ENCODE data around the gene UBA3.

DNA sequence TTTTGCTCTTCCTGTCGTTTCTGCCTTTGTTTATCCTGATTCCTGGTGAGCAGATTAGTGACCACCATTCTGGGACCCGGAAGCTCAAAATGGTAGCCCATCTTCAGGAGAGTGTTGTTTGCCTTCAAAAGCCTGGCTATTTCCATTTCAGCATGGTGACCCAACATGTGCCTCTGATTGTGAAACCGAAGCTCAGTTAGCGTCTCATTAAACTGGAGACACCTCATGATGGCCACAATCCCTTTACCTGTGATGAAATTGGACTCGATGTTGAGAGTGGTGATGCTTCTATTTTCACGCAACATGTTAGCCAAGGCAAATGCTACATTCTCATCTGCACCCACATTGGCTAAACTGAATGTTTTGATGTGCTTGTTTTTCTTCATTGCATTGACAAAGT is 39.0 kb upstream of the UBA3 start:
- TF ChIP-seq, protein P1, sequence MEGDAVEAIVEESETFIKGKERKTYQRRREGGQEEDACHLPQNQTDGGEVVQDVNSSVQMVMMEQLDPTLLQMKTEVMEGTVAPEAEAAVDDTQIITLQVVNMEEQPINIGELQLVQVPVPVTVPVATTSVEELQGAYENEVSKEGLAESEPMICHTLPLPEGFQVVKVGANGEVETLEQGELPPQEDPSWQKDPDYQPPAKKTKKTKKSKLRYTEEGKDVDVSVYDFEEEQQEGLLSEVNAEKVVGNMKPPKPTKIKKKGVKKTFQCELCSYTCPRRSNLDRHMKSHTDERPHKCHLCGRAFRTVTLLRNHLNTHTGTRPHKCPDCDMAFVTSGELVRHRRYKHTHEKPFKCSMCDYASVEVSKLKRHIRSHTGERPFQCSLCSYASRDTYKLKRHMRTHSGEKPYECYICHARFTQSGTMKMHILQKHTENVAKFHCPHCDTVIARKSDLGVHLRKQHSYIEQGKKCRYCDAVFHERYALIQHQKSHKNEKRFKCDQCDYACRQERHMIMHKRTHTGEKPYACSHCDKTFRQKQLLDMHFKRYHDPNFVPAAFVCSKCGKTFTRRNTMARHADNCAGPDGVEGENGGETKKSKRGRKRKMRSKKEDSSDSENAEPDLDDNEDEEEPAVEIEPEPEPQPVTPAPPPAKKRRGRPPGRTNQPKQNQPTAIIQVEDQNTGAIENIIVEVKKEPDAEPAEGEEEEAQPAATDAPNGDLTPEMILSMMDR (IDR thresholded peaks at IDR 0.05), result no peak
- TF ChIP-seq, protein P2, sequence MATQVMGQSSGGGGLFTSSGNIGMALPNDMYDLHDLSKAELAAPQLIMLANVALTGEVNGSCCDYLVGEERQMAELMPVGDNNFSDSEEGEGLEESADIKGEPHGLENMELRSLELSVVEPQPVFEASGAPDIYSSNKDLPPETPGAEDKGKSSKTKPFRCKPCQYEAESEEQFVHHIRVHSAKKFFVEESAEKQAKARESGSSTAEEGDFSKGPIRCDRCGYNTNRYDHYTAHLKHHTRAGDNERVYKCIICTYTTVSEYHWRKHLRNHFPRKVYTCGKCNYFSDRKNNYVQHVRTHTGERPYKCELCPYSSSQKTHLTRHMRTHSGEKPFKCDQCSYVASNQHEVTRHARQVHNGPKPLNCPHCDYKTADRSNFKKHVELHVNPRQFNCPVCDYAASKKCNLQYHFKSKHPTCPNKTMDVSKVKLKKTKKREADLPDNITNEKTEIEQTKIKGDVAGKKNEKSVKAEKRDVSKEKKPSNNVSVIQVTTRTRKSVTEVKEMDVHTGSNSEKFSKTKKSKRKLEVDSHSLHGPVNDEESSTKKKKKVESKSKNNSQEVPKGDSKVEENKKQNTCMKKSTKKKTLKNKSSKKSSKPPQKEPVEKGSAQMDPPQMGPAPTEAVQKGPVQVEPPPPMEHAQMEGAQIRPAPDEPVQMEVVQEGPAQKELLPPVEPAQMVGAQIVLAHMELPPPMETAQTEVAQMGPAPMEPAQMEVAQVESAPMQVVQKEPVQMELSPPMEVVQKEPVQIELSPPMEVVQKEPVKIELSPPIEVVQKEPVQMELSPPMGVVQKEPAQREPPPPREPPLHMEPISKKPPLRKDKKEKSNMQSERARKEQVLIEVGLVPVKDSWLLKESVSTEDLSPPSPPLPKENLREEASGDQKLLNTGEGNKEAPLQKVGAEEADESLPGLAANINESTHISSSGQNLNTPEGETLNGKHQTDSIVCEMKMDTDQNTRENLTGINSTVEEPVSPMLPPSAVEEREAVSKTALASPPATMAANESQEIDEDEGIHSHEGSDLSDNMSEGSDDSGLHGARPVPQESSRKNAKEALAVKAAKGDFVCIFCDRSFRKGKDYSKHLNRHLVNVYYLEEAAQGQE (IDR thresholded peaks at IDR 0.05; ENCODE audit: insufficient read depth in 1 of 2, low read depth in 2 of 2, low read length in 1 of 2), result no peak
- no peak for TF ChIP-seq POLR2AphosphoS5 (IDR thresholded peaks at IDR 0.05; ENCODE audit: low read depth, low read length)
